22Rv1 (cell line): ENCODE data around the gene MAP3K21.

Experiments used
- H3K27ac ChIP-seq: fragments of 450-650 bp; 2 replicates; pipeline ENCODE4 v1.5.1; 2017
- CTCF ChIP-seq: fragments of 450-650 bp; IDR thresholded peaks from 2 replicates; pipeline ENCODE4 v1.5.1; 2017; ENCODE audit warnings: mild to moderate bottlenecking
- ZFX ChIP-seq: fragments of 450-650 bp; IDR thresholded peaks from 2 replicates; pipeline ENCODE4 v1.6.1; 2017; ENCODE audit warnings: antibody characterized with exemption, borderline replicate concordance

MAP3K21 gene

GRCh38 chr1:233406339-233406960 is 78.9 kb downstream of the MAP3K21 start:
- TF ChIP-seq CTCF = no peak
- no peak for TF ChIP-seq ZFX
- no peak overlapping the region for H3K27ac ChIP-seq

- H3K27ac ChIP-seq = no peak overlapping the region
- no peak for TF ChIP-seq CTCF
- TF ChIP-seq ZFX = no peak
Measured at GRCh38 chr1:233406994-233407631, 79.6 kb downstream of the MAP3K21 start.

- TF ChIP-seq ZFX (no peak), CTCF (no peak)
Measured at GRCh38 chr1:233409540-233409939, 82.0 kb downstream of the MAP3K21 start.

GRCh38 chr1:233410906-233411305 is 83.4 kb downstream of the MAP3K21 start:
- TF ChIP-seq ZFX = no peak
- TF ChIP-seq CTCF = no peak
- H3K27ac ChIP-seq = no peak overlapping the region

More at GRCh38 chr1:233409540-233409939, 82.0 kb downstream of the MAP3K21 start:
- no peak overlapping the region for H3K27ac ChIP-seq

- TF ChIP-seq ZFX (no peak), CTCF (no peak)
- H3K27ac ChIP-seq = no peak overlapping the region
Measured at GRCh38 chr1:233412812-233413211, 85.3 kb downstream of the MAP3K21 start.

- TF ChIP-seq ZFX (no peak), CTCF (no peak)
- no peak overlapping the region for H3K27ac ChIP-seq
Measured at GRCh38 chr1:233421293-233421692, 93.8 kb downstream of the MAP3K21 start.

GRCh38 chr1:233424779-233425178 is 97.3 kb downstream of the MAP3K21 start:
- no peak for TF ChIP-seq ZFX
- no peak for TF ChIP-seq CTCF
- no peak overlapping the region for H3K27ac ChIP-seq
